OCI-M2 (cell line): ENCODE measurements around the gene SCN5A.

Experiments used
- DNase-seq: peaks from one replicate; lab custom pipeline; 2025; ENCODE audit not compliant: unreplicated experiment; lab: John Stamatoyannopoulos, UW

The SCN5A gene

GRCh38 chr3:38649500-38650247 is at the start of gene SCN5A:
Gene SCN5A (minus strand): TSS chr3:38649687. CDS start chr3:38633307, 16,380 bp downstream.
- DNase-seq: no peak

GRCh38 chr3:38698760-38699159 is 49.3 kb upstream of the SCN5A start:
- no peak for DNase-seq

GRCh38 chr3:38698061-38698460 is 48.6 kb upstream of the SCN5A start:
- DNase-seq: no peak

GRCh38 chr3:38696034-38696433 is 46.5 kb upstream of the SCN5A start:
- no peak for DNase-seq

- DNase-seq: no peak
Observed at GRCh38 chr3:38690185-38690584, 40.7 kb upstream of the SCN5A start.

GRCh38 chr3:38689774-38690173 is 40.3 kb upstream of the SCN5A start:
- no peak for DNase-seq

GRCh38 chr3:38689346-38689745 is 39.9 kb upstream of the SCN5A start:
- no peak for DNase-seq

GRCh38 chr3:38687321-38687720 is 37.8 kb upstream of the SCN5A start:
- DNase-seq: no peak

GRCh38 chr3:38684546-38684945 is 35.1 kb upstream of the SCN5A start:
- DNase-seq: no peak

GRCh38 chr3:38669668-38670067 is 20.2 kb upstream of the SCN5A start:
- no peak for DNase-seq

- DNase-seq: no peak
Observed at GRCh38 chr3:38662544-38662943, 13.1 kb upstream of the SCN5A start.

GRCh38 chr3:38658841-38659240 is 9.4 kb upstream of the SCN5A start:
- DNase-seq: no peak

GRCh38 chr3:38657369-38657768 is 7.9 kb upstream of the SCN5A start:
- no peak for DNase-seq

- no peak for DNase-seq
Observed at GRCh38 chr3:38655708-38656300, 6.3 kb upstream of the SCN5A start.

- no peak for DNase-seq
Observed at GRCh38 chr3:38653685-38654537, 4.4 kb upstream of the SCN5A start.

- no peak for DNase-seq
Observed at GRCh38 chr3:38652934-38653333, 3.4 kb upstream of the SCN5A start.

- DNase-seq: no peak
Observed at GRCh38 chr3:38651153-38651789, 1.8 kb upstream of the SCN5A start.

GRCh38 chr3:38650248-38650951 is 913 bp upstream of the SCN5A start:
- DNase-seq: no peak

- DNase-seq: no peak
Observed at GRCh38 chr3:38648659-38649499, 608 bp downstream of the SCN5A start.
